GM10266 (cell line): Measurements from ENCODE around the gene TUG1.

Experiments used
- DNase-seq: peaks from one replicate; pipeline ENCODE4 v3.0.0; 2012; ENCODE audit errors: extremely low spot score
- CTCF ChIP-seq: IDR thresholded peaks from 2 replicates; pipeline ENCODE4 v1.5.1; 2012; ENCODE audit warnings: mild to moderate bottlenecking, low read depth; ENCODE audit not compliant: control insufficient read depth, insufficient read depth; ENCODE audit errors: missing control alignments

The TUG1 gene

GRCh38 chr22:30934053-30934452 is 35.0 kb upstream of the TUG1 start:
- no peak for DNase-seq
- no peak for TF ChIP-seq CTCF

- no peak for TF ChIP-seq CTCF
- no peak for DNase-seq
Observed at GRCh38 chr22:30940685-30941362, 28.2 kb upstream of the TUG1 start.

DNA sequence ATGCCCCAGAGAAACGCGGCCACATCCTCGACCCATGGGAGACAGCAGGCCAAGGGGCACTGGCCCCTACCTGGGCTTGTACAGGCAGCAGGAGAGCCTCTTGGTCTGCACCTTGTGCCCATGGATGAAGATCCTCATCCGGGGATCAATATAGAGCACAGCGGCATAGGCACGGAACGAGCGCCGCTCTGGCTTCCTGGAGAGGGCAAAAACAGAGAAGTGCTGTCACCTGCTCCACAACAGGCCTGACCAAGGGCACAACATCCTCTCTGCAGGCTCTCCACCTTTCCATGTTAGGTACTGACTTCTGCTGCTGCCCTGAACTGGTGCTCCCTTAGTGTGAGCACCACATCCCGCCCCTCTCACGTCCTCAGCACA is 27.7 kb upstream of the TUG1 start:
- no peak for DNase-seq
- no peak for TF ChIP-seq CTCF

DNA sequence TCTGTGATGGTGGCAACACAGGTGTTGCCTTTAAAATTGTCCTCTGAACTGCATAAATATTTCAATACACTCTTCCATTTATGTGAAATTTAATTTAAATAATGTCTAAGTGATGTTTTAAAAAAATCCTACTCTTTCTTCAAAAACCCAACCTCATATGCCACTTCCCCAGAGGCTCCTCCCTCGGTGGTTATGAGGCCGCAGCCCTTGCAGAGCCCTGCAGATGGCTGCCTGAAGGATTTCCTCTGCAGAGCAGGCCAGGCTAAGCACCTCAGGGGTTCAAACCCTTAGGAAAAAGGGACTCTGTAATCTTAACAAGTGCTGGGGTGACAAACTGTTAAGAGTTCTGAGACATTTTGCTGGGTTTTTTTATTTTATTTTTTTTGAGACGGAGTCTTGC is 25.7 kb upstream of the TUG1 start:
- no peak for TF ChIP-seq CTCF
- no peak for DNase-seq

DNA sequence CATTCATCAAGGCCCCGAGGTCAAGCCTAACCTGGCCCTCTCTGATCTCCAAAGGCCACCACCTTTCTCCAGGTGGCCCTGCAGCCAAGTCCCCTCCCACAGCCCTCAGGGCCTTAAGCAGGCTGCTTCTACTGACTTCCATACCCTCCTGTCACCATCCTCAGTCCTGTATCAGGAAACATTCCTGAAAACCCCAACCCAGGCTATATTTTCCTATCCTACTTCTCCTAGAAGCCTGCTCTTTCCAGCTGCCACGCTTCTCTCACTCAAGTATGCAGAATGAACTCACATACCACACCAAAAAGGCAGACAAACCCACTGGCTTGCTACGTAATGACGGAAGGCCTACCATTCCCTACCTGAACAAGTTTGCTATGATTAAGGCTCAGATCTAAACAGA is 24.1 kb upstream of the TUG1 start:
- no peak for TF ChIP-seq CTCF
- DNase-seq = no peak

DNA sequence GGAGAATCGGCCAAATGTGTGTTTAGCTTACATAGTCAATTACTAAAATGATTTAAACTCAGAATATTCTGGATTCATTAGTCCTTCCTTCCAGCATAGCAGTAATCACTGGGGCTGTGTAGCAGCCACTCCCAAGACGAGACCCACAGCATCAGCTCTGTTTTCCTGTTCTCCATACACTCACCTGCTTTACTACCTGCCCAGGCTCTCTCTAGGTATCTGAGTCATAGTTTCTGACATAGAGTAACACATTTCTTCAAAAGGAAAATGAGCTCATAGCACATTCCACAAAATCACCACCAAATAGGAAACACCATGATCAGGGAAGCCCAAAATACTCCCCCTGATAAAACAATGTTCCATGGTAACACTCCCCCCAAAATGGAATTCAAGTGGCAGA is 23.4 kb upstream of the TUG1 start:
- no peak for TF ChIP-seq CTCF
- no peak for DNase-seq

- TF ChIP-seq CTCF = no peak
- DNase-seq = no peak
Observed at GRCh38 chr22:30946354-30946753, 22.7 kb upstream of the TUG1 start.
